GM12872 (cell line): ENCODE results near the gene DAGLB.

Source experiments
- CTCF ChIP-seq: IDR thresholded peaks from 3 replicates; pipeline ENCODE4 v1.5.1; 2011; ENCODE audit warnings: low read depth, mild to moderate bottlenecking, low read length, moderate library complexity; ENCODE audit not compliant: insufficient read depth

Gene DAGLB

GRCh38 chr7:6432781-6433180 lies 15.0 kb downstream of the DAGLB start:
- TF ChIP-seq CTCF, result no peak

GRCh38 chr7:6430974-6431373 lies 16.8 kb downstream of the DAGLB start:
- no peak for TF ChIP-seq CTCF

DNA sequence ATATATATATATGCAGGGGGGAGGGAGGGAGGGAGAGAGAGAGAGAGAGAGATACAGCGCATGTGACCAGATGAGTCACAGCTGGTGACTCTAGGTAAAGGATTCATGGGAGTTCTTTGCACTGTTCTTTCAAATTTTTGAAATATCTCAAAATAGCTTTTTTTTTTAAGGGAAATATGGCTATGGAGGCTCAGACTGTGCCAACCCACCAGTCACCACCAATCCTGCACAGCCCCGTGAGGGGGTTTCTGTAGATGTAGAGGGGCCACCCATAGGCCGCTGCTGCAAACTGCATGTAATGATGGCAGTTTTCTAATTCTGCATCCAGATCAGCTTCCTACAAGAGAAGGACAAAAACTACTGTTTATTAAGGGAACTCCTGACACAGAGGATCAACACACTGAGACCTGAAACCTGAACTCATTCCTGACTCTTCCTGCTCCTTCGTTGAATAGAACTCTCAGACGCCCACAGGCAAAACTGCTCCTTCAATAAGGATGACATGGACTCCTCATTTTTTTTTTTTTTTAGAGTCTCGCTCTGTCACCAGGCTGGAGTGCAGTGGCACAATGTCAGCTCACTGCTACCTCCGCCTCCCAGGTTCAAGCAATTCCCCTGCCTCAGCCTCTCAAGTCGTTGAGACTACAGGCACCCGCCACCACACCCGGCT lies 17.3 kb downstream of the DAGLB start:
- peak; percentile 25; the same call in 1 of the 3 replicates for TF ChIP-seq CTCF

DNA sequence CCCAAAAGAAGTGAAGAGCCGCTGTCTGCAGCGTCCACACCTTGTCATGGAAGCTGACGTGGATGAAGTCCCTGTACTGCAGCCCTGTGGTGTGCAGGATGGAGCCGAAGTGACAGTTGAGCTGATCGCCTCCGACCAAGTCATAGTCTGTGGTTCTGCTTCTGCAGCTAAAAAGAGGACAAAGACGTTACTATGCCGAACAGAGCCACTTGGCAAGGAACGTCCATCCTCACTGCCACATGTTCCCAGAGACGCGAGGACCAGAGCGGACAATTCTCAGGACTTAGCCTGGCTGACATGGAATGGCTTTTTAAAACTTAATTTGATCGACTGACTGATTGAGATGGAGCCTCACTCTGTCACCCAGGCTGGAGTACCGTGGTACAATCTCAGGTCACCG lies 21.8 kb downstream of the DAGLB start:
- no peak for TF ChIP-seq CTCF

DNA sequence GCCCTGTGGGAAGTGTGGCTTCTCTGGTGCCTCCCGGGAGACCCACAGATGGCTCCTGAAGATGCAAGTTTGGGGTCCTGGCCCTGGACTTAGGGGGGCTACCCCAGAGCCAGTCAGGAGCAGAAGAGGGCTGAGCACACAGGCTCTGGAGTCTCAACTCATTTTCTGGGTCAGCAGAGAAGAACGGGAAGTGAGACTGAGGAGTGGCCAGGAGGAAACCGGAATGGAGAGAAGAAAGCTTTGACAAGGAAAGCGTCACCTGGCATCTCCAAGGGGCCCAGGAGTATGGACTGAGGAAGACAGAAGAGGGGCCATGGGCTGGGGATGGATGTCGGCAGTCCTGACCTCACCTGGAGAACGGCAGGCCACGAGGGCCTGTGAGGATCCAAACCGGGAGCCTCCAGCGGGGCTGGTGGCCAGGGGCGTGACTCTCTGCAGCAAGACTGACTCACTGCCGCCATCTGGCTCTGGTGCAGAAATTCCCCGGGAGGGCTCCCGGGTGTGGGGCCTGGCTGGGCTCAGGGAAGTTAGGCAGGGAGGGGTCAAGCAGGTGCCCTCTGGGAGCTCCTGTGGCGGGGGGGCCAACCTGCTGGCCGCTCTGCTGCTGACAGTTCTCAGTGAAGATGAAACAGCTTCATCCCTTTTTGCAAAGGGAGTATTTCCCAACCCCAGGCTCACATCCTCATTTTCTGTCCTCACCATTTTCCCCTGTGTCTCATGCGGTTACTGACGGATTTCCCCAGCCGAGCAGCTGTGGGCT lies 23.6 kb downstream of the DAGLB start:
- no peak for TF ChIP-seq CTCF

GRCh38 chr7:6422926-6423632 lies 24.7 kb downstream of the DAGLB start:
- no peak for TF ChIP-seq CTCF

DNA sequence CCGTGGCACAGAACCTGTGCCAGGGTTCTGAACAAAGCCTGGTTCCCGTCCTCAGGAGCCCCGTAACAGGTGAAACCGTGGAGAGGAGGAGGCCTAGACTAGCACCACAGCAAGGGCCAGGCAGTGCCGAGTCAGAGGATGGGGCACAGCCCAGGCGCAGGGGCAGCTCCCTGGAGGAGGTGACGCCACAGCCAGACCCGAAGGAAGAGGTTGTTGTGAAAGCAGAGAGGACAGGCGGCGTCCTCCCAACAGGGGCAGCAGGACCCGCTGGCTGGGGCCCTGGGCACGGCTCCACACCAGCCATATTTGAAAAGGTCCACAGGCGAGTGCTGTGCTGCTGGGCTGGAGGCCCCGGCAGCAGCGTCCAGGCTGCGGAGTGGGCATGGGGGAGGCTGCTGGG lies 25.7 kb downstream of the DAGLB start:
- TF ChIP-seq CTCF, result no peak
